GM20000 (cell line): ENCODE data around the gene GATA5.

Experiments used
- DNase-seq: peaks from one replicate; pipeline ENCODE4 v3.0.0; 2012; ENCODE audit warnings: low spot score
- TF ChIP-seq, protein P1 (sequence below): IDR thresholded peaks from 2 replicates; pipeline ENCODE4 v1.5.1; 2012; ENCODE audit warnings: mild to moderate bottlenecking, control low read depth; ENCODE audit errors: extremely low read depth, missing control alignments

The GATA5 gene

DNA sequence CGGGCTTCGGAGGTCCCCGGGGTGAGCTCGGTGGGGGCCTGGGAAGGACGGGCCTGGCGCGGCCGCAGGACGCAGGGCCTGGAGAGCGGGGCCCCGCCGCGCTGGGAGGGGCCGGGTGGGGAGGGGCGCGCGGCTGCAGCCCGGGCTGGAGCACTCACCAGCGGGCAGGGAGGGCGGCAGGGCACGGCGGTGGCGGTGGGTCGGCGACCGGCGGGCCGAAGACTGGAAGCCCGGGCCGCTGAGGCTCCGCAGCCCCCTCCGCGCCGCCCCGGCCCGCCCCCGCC, at the start of gene GATA5:
GATA5 (minus strand) TSS at position 224 of the 284 bp plus-strand sequence. CDS start 474 bp downstream, outside the sequence.
- no peak for DNase-seq
- TF ChIP-seq, protein P1, sequence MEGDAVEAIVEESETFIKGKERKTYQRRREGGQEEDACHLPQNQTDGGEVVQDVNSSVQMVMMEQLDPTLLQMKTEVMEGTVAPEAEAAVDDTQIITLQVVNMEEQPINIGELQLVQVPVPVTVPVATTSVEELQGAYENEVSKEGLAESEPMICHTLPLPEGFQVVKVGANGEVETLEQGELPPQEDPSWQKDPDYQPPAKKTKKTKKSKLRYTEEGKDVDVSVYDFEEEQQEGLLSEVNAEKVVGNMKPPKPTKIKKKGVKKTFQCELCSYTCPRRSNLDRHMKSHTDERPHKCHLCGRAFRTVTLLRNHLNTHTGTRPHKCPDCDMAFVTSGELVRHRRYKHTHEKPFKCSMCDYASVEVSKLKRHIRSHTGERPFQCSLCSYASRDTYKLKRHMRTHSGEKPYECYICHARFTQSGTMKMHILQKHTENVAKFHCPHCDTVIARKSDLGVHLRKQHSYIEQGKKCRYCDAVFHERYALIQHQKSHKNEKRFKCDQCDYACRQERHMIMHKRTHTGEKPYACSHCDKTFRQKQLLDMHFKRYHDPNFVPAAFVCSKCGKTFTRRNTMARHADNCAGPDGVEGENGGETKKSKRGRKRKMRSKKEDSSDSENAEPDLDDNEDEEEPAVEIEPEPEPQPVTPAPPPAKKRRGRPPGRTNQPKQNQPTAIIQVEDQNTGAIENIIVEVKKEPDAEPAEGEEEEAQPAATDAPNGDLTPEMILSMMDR = no peak

GRCh38 chr20:62525014-62525413, 49.2 kb upstream of the GATA5 start:
- TF ChIP-seq, protein P1 = no peak
- DNase-seq = no peak

- TF ChIP-seq, protein P1 = no peak
- DNase-seq = no peak
Measured at GRCh38 chr20:62524505-62524911, 48.7 kb upstream of the GATA5 start.

DNA sequence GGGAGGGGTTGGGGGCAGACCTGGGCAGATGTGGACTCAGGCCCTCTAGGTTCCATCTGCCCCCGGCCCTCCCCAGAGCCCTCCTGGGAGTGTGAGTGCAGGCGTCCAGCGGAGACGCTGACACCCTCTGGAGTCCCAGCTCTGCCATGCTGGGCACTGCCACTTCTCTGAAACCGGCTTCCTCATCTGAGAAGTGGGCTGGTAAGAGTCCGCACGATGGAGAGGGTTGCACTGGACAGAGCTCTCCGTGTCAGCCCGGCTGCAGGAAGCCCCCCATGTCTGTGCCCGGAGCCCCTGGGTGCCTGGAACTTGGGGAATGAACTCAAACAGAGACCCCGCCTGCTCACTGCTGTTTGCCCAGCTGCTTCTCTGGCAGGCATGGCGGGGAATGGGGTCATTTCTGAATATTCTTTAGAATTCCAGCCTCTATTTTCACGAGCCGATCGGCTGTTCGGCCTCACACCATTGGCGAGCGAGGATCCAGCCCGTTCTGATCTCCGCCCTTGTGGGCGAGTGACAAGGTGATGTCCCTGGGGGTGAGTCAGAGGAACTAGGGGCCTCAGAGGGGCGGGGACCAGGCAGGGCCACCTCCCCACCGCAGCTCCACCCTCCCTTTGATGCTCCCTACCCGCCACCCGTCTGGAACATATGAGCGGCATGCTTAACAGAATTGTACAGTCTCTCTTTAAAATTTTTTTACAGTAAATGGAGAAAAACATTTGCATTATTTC, 47.8 kb upstream of the GATA5 start:
- DNase-seq = peak; percentile 74
- TF ChIP-seq, protein P1 = no peak

GRCh38 chr20:62522748-62523396, 47.1 kb upstream of the GATA5 start:
- TF ChIP-seq, protein P1 = no peak
- DNase-seq = no peak

GRCh38 chr20:62519826-62520225, 44.0 kb upstream of the GATA5 start:
- no peak for DNase-seq
- TF ChIP-seq, protein P1 = no peak

- TF ChIP-seq, protein P1 = no peak
- DNase-seq = no peak
Measured at GRCh38 chr20:62518911-62519310, 43.1 kb upstream of the GATA5 start.
